ENCODE results near the gene BAIAP2. TPM values are rescaled to one million over a fixed set of nuclear protein-coding genes. Genes with fewer than 3 reads are reported as not detected.
A peak's percentile ranks its signal among the peaks of the same experiment; 100 is the strongest.

The BAIAP2 gene
- total and polyA plus RNA-seq, 2 of the 13 experiments (the other 11 are each of a cell fraction or from before 2014, with no cell fraction given) = 22.5 to 24.0 TPM

GRCh38 chr17:81164371-81165245 is 129.7 kb downstream of the BAIAP2 start (continued):
- no peak for TF ChIP-seq ZNF407 (CRISPR knock-in tag; IDR thresholded peaks at IDR 0.05; ENCODE audit: not compliant biosample characterization)
- TF ChIP-seq PHF21A (CRISPR knock-in tag; IDR thresholded peaks at IDR 0.05) = no peak
- TF ChIP-seq TSC22D2 (CRISPR knock-in tag; IDR thresholded peaks at IDR 0.05; ENCODE audit: borderline replicate concordance) = 0 out of 2 replicates have a peak, but pooled peaks have one; percentile 70
- 0 out of 2 replicates have a peak, but pooled peaks have one; percentile 9 for TF ChIP-seq SPEN (CRISPR knock-in tag; IDR thresholded peaks at IDR 0.05; ENCODE audit: low read depth)
- no peak for TF ChIP-seq ZNF780A (CRISPR knock-in tag; IDR thresholded peaks at IDR 0.05)
- TF ChIP-seq SMYD3 (CRISPR knock-in tag; IDR thresholded peaks at IDR 0.05) = no peak
- no peak for TF ChIP-seq HBP1 (CRISPR knock-in tag; IDR thresholded peaks at IDR 0.05; ENCODE audit: low read depth)
- TF ChIP-seq ZNF318 (CRISPR knock-in tag; IDR thresholded peaks at IDR 0.05) = peak; percentile 64; the same call in 1 of the 2 replicates
- no peak for TF ChIP-seq KLF9 (CRISPR knock-in tag; IDR thresholded peaks at IDR 0.05; ENCODE audit: low read depth)
- TF ChIP-seq TOPORS (CRISPR knock-in tag; IDR thresholded peaks at IDR 0.05) = no peak
